Measurements from ENCODE around the gene EHD2. TPM values are rescaled to one million over a fixed set of nuclear protein-coding genes. Genes with fewer than 3 reads are reported as not detected.

Gene EHD2
- total and polyA plus RNA-seq, 2 of the 4 experiments (the other 2 are of a cell fraction), result 35.3 to 181 TPM

GRCh38 chr19:47691782-47692181 lies 21.4 kb upstream of the EHD2 start:
- 100% methylated on average over 1 of the region's 7 CpGs; no CpG with 5 or more reads in 1 of the 2 experiments for WGBS, 2 experiments (ENCODE audit: extremely low coverage in 2 of 2, insufficient read length in 1 of 2)
- in situ Hi-C loops (cut with MboI; ENCODE audit: low sequenced_read_pairs) (no loop called here), intact Hi-C loops (cut with micrococcal nuclease) (no loop called here), dilution Hi-C loops (cut with HindIII; ENCODE audit: low sequenced_read_pairs, unreplicated experiment) (no loop called here)
- H3K9me1 ChIP-seq (ENCODE audit: insufficient read depth, low read length), result peaks cover 5% of the 10 kb centered on the region; the same call in 1 of the 2 replicates
- no peaks in the 10 kb centered on the region for H3K4me1 ChIP-seq (ENCODE audit: control insufficient read depth, insufficient read depth, low read length)
- peaks cover 18% of the 10 kb centered on the region for H4K20me1 ChIP-seq (ENCODE audit: insufficient read depth, low read length)
- no peak overlapping the region for H3K27ac ChIP-seq (ENCODE audit: insufficient read depth, low read length)
- POLR2A ChIA-PET (ENCODE audit: unreplicated experiment), result no interaction called here
- H3K79me1 ChIP-seq (ENCODE audit: low read depth in 1 of 2, low read length in 2 of 2), result peaks cover 12 to 40% of the 10 kb centered on the region in 2 experiments
- no peaks in the 10 kb centered on the region for H3K9me3 ChIP-seq (ENCODE audit: control insufficient read depth, insufficient read depth, low read length)
- H4K8ac ChIP-seq (ENCODE audit: low read depth in 2 of 2, low read length in 2 of 2), result no peak overlapping the region
- ATAC-seq (ENCODE audit: low read depth) (no peak), DNase-seq (no peak)
- no peak overlapping the region for H3K23ac ChIP-seq (ENCODE audit: low read depth, low read length)
- no peak overlapping the region for H3K14ac ChIP-seq (replicated peaks; ENCODE audit: low read depth, low read length)
- H3K4ac ChIP-seq (ENCODE audit: low read depth, low read length), result no peak overlapping the region
- H4K91ac ChIP-seq (ENCODE audit: insufficient read depth, low read depth, low read length), result no peak overlapping the region
- H3K56ac ChIP-seq (ENCODE audit: extremely low read depth, insufficient read depth, low read length), result no peak overlapping the region
- H3K36me3 ChIP-seq (ENCODE audit: control insufficient read depth, insufficient read depth, low read length), result peaks cover 28% of the 10 kb centered on the region
- no peak overlapping the region for H3K18ac ChIP-seq (ENCODE audit: low read depth, low read length)
- CTCF ChIA-PET, result no interaction called here
- H2BK15ac ChIP-seq (ENCODE audit: low read depth, low read length), result no peak overlapping the region
- TF ChIP-seq CTCF (conservative IDR thresholded peaks at IDR 0.05; ENCODE audit: low read depth, low read length) (no peak), CEBPB (IDR thresholded peaks at IDR 0.05; ENCODE audit: low read depth, low read length) (no peak), SMC3 (IDR thresholded peaks at IDR 0.05; ENCODE audit: low read depth, low read length) (no peak), MXI1 (IDR thresholded peaks at IDR 0.05; ENCODE audit: borderline replicate concordance, low read depth, low read length) (no peak)
- TF ChIP-seq, protein P1, sequence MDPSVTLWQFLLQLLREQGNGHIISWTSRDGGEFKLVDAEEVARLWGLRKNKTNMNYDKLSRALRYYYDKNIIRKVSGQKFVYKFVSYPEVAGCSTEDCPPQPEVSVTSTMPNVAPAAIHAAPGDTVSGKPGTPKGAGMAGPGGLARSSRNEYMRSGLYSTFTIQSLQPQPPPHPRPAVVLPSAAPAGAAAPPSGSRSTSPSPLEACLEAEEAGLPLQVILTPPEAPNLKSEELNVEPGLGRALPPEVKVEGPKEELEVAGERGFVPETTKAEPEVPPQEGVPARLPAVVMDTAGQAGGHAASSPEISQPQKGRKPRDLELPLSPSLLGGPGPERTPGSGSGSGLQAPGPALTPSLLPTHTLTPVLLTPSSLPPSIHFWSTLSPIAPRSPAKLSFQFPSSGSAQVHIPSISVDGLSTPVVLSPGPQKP (IDR thresholded peaks at IDR 0.05; ENCODE audit: borderline replicate concordance, low read depth, low read length), result no peak
- TF ChIP-seq, protein P2, sequence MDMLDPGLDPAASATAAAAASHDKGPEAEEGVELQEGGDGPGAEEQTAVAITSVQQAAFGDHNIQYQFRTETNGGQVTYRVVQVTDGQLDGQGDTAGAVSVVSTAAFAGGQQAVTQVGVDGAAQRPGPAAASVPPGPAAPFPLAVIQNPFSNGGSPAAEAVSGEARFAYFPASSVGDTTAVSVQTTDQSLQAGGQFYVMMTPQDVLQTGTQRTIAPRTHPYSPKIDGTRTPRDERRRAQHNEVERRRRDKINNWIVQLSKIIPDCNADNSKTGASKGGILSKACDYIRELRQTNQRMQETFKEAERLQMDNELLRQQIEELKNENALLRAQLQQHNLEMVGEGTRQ (IDR thresholded peaks at IDR 0.05; ENCODE audit: low read depth, low read length), result no peak
- no TSS peak for BruUV-seq (replicated peaks)
- no peak overlapping the region for H4K5ac ChIP-seq (ENCODE audit: low read depth, low read length)
- no peak overlapping the region for H3K4me2 ChIP-seq (ENCODE audit: low read depth, low read length)
- no peak overlapping the region for H3K4me3 ChIP-seq (ENCODE audit: insufficient read depth, low read depth, low read length)
- H2BK20ac ChIP-seq (ENCODE audit: low read depth, low read length), result no peak overlapping the region
- no peaks in the 10 kb centered on the region for H3K27me3 ChIP-seq (ENCODE audit: control insufficient read depth, insufficient read depth, low read length)
- no peak overlapping the region for H2AK5ac ChIP-seq (ENCODE audit: low read depth, low read length)
- H2BK5ac ChIP-seq (ENCODE audit: low read depth, low read length, poor library complexity, severe bottlenecking), result no peak overlapping the region
- no peak overlapping the region for H3K9ac ChIP-seq (ENCODE audit: low read depth, low read length)
- H2BK120ac ChIP-seq (ENCODE audit: low read depth, low read length), result no peak overlapping the region
- H2AK9ac ChIP-seq (replicated peaks; ENCODE audit: low read depth, low read length, poor library complexity), result no peak overlapping the region
- H2AFZ ChIP-seq (replicated peaks; ENCODE audit: low read length, poor library complexity), result no peak overlapping the region

Data from IMR-90 (cell line).